G401 (cell line): ENCODE data around the gene SHKBP1. TPM values are rescaled to one million over a fixed set of nuclear protein-coding genes. Genes with fewer than 3 reads are reported as not detected.
"Not testable (repeated sequence)": the region's sequence is repeated elsewhere in the genome, so short reads cannot be mapped to it uniquely, and the experiment has no call there.

Experiments
- DNase-seq: peaks from one replicate; pipeline ENCODE4 v3.0.0-alpha.2; 2015; ENCODE audit warnings: low spot score
- in situ Hi-C: cut with HindIII; loops from 2 replicates; pipeline ENCODE4 v1.10.0; 2016; ENCODE audit warnings: low sequenced_read_pairs, mixed read lengths
- total RNA-seq: library from RNA; depleted of rRNA; stranded (reverse); fragments of >200 nt; shearing (Covaris generic); gene quantifications from 2 replicates; pipeline ENCODE4 v1.2.3, GENCODE V29; 2014; rRNA removed

SHKBP1 gene, protein sequence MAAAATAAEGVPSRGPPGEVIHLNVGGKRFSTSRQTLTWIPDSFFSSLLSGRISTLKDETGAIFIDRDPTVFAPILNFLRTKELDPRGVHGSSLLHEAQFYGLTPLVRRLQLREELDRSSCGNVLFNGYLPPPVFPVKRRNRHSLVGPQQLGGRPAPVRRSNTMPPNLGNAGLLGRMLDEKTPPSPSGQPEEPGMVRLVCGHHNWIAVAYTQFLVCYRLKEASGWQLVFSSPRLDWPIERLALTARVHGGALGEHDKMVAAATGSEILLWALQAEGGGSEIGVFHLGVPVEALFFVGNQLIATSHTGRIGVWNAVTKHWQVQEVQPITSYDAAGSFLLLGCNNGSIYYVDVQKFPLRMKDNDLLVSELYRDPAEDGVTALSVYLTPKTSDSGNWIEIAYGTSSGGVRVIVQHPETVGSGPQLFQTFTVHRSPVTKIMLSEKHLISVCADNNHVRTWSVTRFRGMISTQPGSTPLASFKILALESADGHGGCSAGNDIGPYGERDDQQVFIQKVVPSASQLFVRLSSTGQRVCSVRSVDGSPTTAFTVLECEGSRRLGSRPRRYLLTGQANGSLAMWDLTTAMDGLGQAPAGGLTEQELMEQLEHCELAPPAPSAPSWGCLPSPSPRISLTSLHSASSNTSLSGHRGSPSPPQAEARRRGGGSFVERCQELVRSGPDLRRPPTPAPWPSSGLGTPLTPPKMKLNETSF
- total RNA-seq = 74.5 and 115 TPM in 2 replicates

- DNase-seq = peak; percentile 92
These were observed at the start of gene SHKBP1 for GRCh38 chr19:40576585-40577451. TSS of gene SHKBP1 (plus strand) at chr19:40576873. CDS start at chr19:40576900, 27 bp downstream.

DNA sequence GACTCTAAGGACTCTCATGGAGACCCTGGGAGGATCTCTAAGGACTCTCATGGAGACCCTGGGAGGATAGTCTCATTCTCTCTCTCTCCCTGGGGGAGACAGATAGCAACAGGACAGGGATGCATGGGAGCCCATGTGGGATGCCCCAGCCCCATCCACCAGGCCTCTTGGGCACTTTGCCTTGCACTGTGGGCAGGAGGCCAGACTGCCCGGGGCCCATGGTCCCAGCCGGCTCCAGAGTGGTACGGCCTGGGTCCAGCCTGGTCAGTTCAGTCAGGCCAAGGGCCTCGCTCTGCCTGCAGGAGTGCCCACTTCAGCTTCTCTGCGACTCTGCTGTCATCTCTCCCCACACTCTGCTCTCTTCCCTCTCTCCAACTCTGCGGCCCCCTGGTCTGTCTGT lies 48.6 kb upstream of the SHKBP1 start:
- DNase-seq = no peak
- in situ Hi-C loops = no loop called here

More at GRCh38 chr19:40576585-40577451, at the start of gene SHKBP1:
- in situ Hi-C loops = no loop called here

DNA sequence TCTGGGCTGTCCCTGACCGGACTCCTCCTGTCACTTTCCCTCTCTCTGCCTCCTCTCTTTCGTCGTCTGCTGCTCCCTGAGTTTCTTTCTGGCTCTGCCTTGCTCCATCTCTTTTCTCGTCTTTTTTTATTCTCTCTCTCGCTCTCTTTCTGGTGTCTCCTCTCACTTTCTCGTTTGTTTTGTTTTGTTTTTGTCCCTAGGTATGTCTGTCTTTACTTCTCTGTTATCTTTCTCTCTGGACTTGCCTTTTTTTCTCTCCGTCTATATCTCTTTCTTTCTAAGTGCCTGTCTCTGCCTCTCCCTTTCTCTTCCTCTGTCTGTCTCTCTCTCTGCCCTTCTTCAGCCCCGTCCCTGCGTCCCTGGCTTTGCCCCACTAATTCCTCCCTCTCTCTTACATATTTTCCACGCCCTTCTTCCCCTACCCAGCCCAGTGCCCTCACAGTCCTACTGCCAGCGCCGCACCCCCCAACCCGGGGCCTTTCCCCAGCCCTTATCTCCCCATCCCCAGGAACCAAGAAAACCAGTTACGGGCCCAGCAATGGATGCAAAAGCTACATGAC lies 48.1 kb upstream of the SHKBP1 start:
- DNase-seq = no peak
- in situ Hi-C loops = no loop called here

GRCh38 chr19:40529093-40529954 lies 47.3 kb upstream of the SHKBP1 start:
- in situ Hi-C loops = no loop called here
- DNase-seq = peak; percentile 91

GRCh38 chr19:40530091-40530901 lies 46.4 kb upstream of the SHKBP1 start:
- in situ Hi-C loops = no loop called here
- peak; percentile 42 for DNase-seq

- no peak for DNase-seq
- in situ Hi-C loops = no loop called here
These were observed 43.2 kb upstream of the SHKBP1 start for GRCh38 chr19:40533508-40533907.

DNA sequence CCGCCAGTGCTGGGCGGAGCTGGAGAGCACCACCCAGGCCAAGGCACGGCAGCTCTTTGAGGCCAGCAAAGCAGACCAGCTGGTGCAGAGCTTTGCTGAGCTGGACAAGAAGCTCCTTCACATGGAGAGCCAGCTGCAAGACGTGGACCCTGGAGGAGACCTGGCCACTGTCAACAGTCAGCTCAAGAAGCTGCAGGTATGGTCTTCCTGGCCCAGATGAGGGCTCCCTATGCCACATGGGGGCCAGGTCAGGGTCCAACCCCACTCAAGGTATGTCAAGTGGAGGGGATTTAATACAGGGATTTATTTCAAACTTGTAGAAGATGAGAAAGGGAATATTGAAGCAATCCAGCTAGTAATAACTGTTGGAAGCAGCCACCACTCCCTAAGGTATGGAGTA lies 42.5 kb upstream of the SHKBP1 start:
- in situ Hi-C loops = no loop called here
- DNase-seq = no peak

DNA sequence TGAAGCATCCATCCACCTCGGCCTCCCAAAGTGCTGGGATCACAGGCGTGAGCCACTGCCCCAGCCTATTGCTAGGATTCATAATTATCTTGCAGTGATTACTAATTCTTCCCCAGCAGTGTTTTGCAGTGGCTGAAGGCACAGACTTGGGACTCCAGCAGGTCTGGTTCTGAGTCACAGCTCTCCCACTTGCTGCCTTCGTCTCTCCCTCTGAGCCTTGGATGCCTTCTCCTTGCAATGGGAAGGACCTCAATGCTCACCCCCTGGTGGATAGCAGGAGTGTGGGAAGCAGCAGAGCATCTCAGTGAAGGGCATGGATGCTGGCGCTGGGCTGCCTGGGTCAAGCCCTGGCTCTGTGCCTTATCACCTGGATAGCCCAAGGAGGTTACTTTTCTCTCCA lies 37.6 kb upstream of the SHKBP1 start:
- in situ Hi-C loops = loop anchor here (5.0 kb wide), 1 partner anchor 58 kb away; no protein-coding TSS in a partner anchor
- DNase-seq = peak; percentile 32

- in situ Hi-C loops = no loop called here
- DNase-seq = peak; percentile 88
These were observed 34.3 kb upstream of the SHKBP1 start for GRCh38 chr19:40542202-40542859.

GRCh38 chr19:40543029-40543597 lies 33.6 kb upstream of the SHKBP1 start:
- in situ Hi-C loops = no loop called here
- DNase-seq = no peak

DNA sequence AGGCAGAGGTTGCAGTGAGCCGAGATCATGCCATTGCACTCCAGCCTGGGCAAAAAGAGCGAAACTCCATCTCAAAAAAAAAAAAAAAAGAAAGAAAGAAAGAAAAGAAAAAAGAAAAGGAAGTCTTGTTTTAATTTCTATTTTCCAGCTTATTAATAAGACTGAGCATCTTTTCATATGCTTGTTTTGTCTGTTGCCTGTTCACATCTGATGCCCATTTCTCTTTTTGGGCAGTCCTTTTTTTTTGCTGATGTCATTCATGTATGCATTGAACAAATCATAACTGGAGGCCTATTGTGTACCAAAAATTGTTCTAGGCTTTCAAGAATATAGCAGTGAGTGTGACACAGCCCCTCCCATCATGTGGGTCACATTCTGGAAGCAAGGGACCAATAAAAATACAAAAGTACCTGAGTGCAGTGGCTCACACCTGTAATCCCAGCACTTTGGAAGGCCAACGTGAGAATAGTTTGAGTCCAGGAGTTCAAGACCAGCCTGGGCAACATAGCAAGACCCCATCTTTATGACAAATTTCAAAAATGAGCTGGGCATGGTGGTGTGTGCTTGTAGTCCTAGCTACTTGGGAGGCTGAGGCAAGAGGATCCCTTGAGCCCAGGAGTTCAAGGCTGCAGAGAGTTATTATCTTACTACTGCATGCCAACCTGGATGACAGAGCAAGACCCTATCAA lies 30.4 kb upstream of the SHKBP1 start:
- in situ Hi-C loops, DNase-seq: not testable (repeated sequence)

- DNase-seq, in situ Hi-C loops: not testable (repeated sequence)
These were observed 29.5 kb upstream of the SHKBP1 start for GRCh38 chr19:40547190-40547589.

DNA sequence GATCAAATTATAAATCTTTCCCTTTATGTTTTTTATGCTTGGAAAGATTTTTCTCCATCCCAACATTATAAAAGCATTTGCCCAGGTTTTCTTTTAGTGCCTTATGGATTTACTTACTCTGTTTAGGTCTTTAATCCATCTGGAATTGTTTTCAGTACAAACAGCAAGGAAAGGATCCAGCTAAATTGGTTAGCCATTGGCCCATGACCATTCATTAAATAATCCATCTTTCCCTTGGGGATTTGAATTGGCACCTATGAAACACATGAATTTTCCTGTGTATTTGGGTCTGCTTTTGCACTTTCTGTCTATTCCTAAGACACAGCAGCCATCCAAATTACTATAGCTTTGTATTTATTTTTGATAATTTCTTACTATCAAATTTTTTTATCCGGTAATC lies 28.8 kb upstream of the SHKBP1 start:
- in situ Hi-C loops = no loop called here
- no peak for DNase-seq

DNA sequence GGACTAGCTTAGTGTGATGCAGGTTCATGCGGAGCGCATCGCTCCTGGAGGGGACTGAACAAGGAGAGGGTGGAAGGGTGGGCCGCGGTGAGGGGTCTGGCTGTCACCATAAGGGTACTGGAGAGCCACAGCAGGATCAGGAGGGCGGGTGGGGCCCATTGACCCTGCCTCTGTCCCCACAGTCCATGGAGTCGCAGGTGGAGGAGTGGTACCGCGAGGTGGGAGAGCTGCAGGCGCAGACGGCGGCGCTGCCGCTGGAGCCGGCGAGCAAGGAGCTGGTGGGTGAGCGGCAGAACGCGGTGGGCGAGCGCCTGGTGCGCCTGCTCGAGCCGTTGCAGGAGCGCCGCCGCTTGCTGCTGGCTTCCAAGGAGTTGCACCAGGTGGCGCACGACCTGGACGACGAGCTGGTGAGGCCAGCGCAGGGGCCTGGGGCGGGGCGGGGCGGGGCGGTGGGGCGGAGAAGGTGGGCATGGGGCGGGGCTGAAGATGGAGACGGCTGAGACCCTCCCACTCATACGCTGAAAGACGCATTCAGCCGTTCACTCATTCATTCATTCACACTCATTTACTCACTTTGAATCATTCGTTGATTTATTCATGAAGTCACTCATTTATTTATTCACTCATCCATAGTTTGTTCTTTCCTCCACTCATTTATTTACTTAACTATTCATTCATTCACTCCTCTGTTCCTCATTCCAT lies 27.5 kb upstream of the SHKBP1 start:
- in situ Hi-C loops = no loop called here
- peak; percentile 69 for DNase-seq

DNA sequence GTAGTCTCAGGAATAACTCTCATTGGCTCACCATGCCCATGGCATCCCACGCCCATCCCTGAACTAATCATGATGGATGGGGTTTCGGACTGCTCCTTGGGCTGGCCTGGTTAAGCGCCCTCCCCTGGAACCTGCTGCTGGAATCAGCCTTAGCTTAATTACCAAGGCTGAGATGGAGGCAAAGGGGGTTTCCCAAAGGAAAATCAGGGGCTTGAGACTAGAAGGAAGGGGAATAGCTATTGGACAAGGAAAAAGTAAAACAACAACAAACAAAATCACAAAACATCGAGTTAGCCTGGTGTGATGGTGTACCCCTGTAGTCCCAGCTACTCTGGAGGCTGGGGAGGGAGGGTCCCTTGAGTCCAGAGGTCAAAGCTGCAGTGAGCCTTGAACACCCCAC lies 25.7 kb upstream of the SHKBP1 start:
- in situ Hi-C loops = no loop called here
- DNase-seq = no peak

GRCh38 chr19:40552848-40553247 lies 23.8 kb upstream of the SHKBP1 start:
- in situ Hi-C loops = no loop called here

More at GRCh38 chr19:40552848-40553247, 23.8 kb upstream of the SHKBP1 start:
- no peak for DNase-seq
